HCT116 (cell line): ENCODE results near the gene NFIA. TPM values are rescaled to one million over a fixed set of nuclear protein-coding genes. Genes with fewer than 3 reads are reported as not detected.

Experiments used
- ATAC-seq: fragments of 200-7000 bp; cut with Tn5 transposase; 2 replicates; pipeline ENCODE4 v1.9.1; 2020; ENCODE audit warnings: mild to moderate bottlenecking, moderate library complexity
- BruUV-seq: library from RNA; stranded (reverse); fragments of 400-500 nt; replicated peaks from 2 replicates; lab custom pipeline; 2021; lab: Mats Ljungman, UMichigan
- CTCF ChIA-PET: fragments of 300-600 bp; sonication (Branson Sonifier 250); formaldehyde crosslinking; loops from one replicate; lab custom pipeline; 2021; ENCODE audit warnings: antibody characterized with exemption; lab: Charles Lee
- POLR2A ChIA-PET: fragments of 300-600, 350-600 bp; sonication (Branson Sonifier 250); formaldehyde crosslinking; loops from one replicate; lab custom pipeline; 2021; ENCODE audit warnings: antibody characterized with exemption; lab: Charles Lee
- RAD21 ChIA-PET, 2 experiments: fragments of 300-600 bp; sonication (Branson Sonifier 250); formaldehyde crosslinking; loops; one replicate each; lab custom pipeline; 2023; ENCODE audit warnings: low total read pairs in 2 of 2; ENCODE audit not compliant: uncharacterized antibody in 2 of 2, unreplicated experiment in 2 of 2, low non-redundant PET in 1 of 2; lab: Charles Lee
- DNase-seq: peaks from one replicate; pipeline ENCODE4 v3.0.0-alpha.2; 2010; ENCODE audit warnings: low read depth, low spot score
- H2AFZ ChIP-seq: fragments of 200-600 bp; shearing (Covaris generic), sonication (generic); 2 replicates; pipeline ENCODE4 v1.6.1; 2017; ENCODE audit warnings: low read depth, mixed run types, mixed read lengths, antibody characterized with exemption, low read length; ENCODE audit not compliant: poor library complexity, severe bottlenecking
- H3K27ac ChIP-seq: 2 replicates; pipeline ENCODE4 v1.5.1; 2012; ENCODE audit warnings: low read depth, low read length
- H3K27me3 ChIP-seq: fragments of 200-600 bp; sonication (generic); 2 replicates; pipeline ENCODE4 v1.6.1; 2016; ENCODE audit warnings: mixed run types, low read length, mixed read lengths; ENCODE audit not compliant: insufficient read depth
- H3K36me3 ChIP-seq, 2 experiments: fragments of 200-500 bp in 1 of 2; fragments of 200-600 bp in 1 of 2; sonication (Bioruptor generic) in 1 of 2; sonication (generic) in 1 of 2; 2 replicates each; pipeline versions ENCODE4 v1.5.1 to v1.6.1; 2014 to 2016; ENCODE audit warnings: low read length in 2 of 2, inconsistent platforms in 1 of 2, mixed read lengths in 1 of 2, mixed run types in 1 of 2; ENCODE audit not compliant: insufficient read depth in 2 of 2, control insufficient read depth in 1 of 2
- H3K4me1 ChIP-seq, 2 experiments: fragments of 200-600 bp in 1 of 2; sonication (generic) in 1 of 2; 2 replicates each; pipeline versions ENCODE4 v1.5.1 to v1.6.1; 2012 to 2017; ENCODE audit warnings: low read length in 2 of 2, inconsistent platforms in 1 of 2, mild to moderate bottlenecking in 1 of 2, mixed read lengths in 1 of 2, mixed run types in 1 of 2, moderate library complexity in 1 of 2; ENCODE audit not compliant: insufficient read depth in 2 of 2, control insufficient read depth in 1 of 2
- H3K4me2 ChIP-seq: fragments of 200-600 bp; sonication (generic); 2 replicates; pipeline ENCODE4 v1.6.1; 2017; ENCODE audit warnings: mixed run types, low read length, mixed read lengths
- H3K4me3 ChIP-seq, 2 experiments: fragments of 200-600 bp in 1 of 2; sonication (generic) in 1 of 2; replicated peaks in 1 of 2; 2 replicates each; pipeline ENCODE4 v1.5.1; 2011 to 2016; ENCODE audit warnings: low read length in 2 of 2, control low read depth in 1 of 2, low read depth in 1 of 2, mild to moderate bottlenecking in 1 of 2, mixed read lengths in 1 of 2, mixed run types in 1 of 2
- H3K79me2 ChIP-seq: fragments of 200-600 bp; sonication (generic); 2 replicates; pipeline ENCODE4 v1.6.1; 2017; ENCODE audit warnings: mild to moderate bottlenecking, mixed run types, low read length, moderate library complexity, mixed read lengths; ENCODE audit not compliant: insufficient read depth
- H3K9ac ChIP-seq: fragments of 200-600 bp; sonication (generic); 2 replicates; pipeline ENCODE4 v1.6.1; 2016; ENCODE audit warnings: low read length, mixed read lengths
- H3K9me2 ChIP-seq: fragments of 200-600 bp; sonication (generic), shearing (Covaris generic); 2 replicates; pipeline ENCODE4 v1.6.1; 2017; ENCODE audit warnings: mixed run types, mild to moderate bottlenecking, moderate library complexity; ENCODE audit not compliant: insufficient read depth
- H3K9me3 ChIP-seq, 2 experiments: fragments of 200-500 bp in 1 of 2; fragments of 200-600 bp in 1 of 2; sonication (Bioruptor generic) in 1 of 2; sonication (generic) in 1 of 2; 2 replicates each; pipeline ENCODE4 v1.6.1; 2014 to 2017; ENCODE audit warnings: low read length in 2 of 2, mixed read lengths in 2 of 2, inconsistent platforms in 1 of 2, low read depth in 1 of 2, mild to moderate bottlenecking in 1 of 2, mixed run types in 1 of 2, moderate library complexity in 1 of 2; ENCODE audit not compliant: control insufficient read depth in 1 of 2, insufficient read depth in 1 of 2
- H4K20me1 ChIP-seq: fragments of 200-600 bp; sonication (generic), shearing (Covaris generic); 2 replicates; pipeline ENCODE4 v1.6.1; 2017; ENCODE audit warnings: mixed run types, mild to moderate bottlenecking, moderate library complexity; ENCODE audit not compliant: insufficient read depth
- ATF3 ChIP-seq: IDR thresholded peaks from 2 replicates; pipeline ENCODE4 v1.6.1; 2012
- CBX3 ChIP-seq: IDR thresholded peaks from 2 replicates; pipeline ENCODE4 v1.6.1; 2012; ENCODE audit warnings: low read depth
- CEBPB ChIP-seq: IDR thresholded peaks from 2 replicates; pipeline ENCODE4 v1.6.1; 2012; ENCODE audit warnings: low read depth
- CTCF ChIP-seq, 3 experiments: fragments of 200-600 bp in 1 of 3; sonication (generic) in 1 of 3; IDR thresholded peaks in 2 of 3; conservative IDR thresholded peaks in 1 of 3; 2 replicates each; pipeline ENCODE4 v1.5.1; 2012 to 2017; ENCODE audit warnings: low read depth in 2 of 3, low read length in 2 of 3, antibody characterized with exemption in 1 of 3, borderline replicate concordance in 1 of 3, control low read depth in 1 of 3, mild to moderate bottlenecking in 1 of 3, mixed read lengths in 1 of 3, mixed run types in 1 of 3, moderate library complexity in 1 of 3; ENCODE audit not compliant: insufficient read depth in 1 of 3
- EGR1 ChIP-seq: IDR thresholded peaks from 2 replicates; pipeline ENCODE4 v1.6.1; 2012; ENCODE audit warnings: low read depth
- ELF1 ChIP-seq: IDR thresholded peaks from 2 replicates; pipeline ENCODE4 v1.6.1; 2012; ENCODE audit warnings: low read depth, borderline replicate concordance
- EZH2 ChIP-seq: fragments of 200-600 bp; sonication (generic); IDR thresholded peaks from 2 replicates; pipeline ENCODE4 v1.6.1; 2017; ENCODE audit warnings: antibody characterized with exemption, mixed run types
- EZH2phosphoT487 ChIP-seq: fragments of 200-600 bp; IDR thresholded peaks from 2 replicates; pipeline ENCODE4 v1.6.1; 2018; ENCODE audit warnings: antibody characterized with exemption, borderline replicate concordance
- FOSL1 ChIP-seq: IDR thresholded peaks from 2 replicates; pipeline ENCODE4 v1.6.1; 2012; ENCODE audit warnings: low read depth
- JUND ChIP-seq: IDR thresholded peaks from 2 replicates; pipeline ENCODE4 v1.6.1; 2012
- POLR2A ChIP-seq: IDR thresholded peaks from 2 replicates; pipeline ENCODE4 v1.7.0; 2011; ENCODE audit warnings: borderline replicate concordance; ENCODE audit not compliant: insufficient read depth, insufficient read length; ENCODE audit errors: extremely low read depth
- POLR2AphosphoS5 ChIP-seq: IDR thresholded peaks from 2 replicates; pipeline ENCODE4 v1.6.1; 2011; ENCODE audit warnings: mild to moderate bottlenecking, low read depth, low read length, moderate library complexity
- RAD21 ChIP-seq: IDR thresholded peaks from 2 replicates; pipeline ENCODE4 v1.6.1; 2012; ENCODE audit warnings: low read depth, mild to moderate bottlenecking
- SRF ChIP-seq: IDR thresholded peaks from 2 replicates; pipeline ENCODE4 v1.6.1; 2012; ENCODE audit warnings: low read depth
- TCF7L2 ChIP-seq: IDR thresholded peaks from 2 replicates; pipeline ENCODE4 v1.7.0; 2011; ENCODE audit warnings: borderline replicate concordance, inconsistent platforms; ENCODE audit not compliant: insufficient read depth, insufficient read length; ENCODE audit errors: extremely low read depth
- YY1 ChIP-seq: IDR thresholded peaks from 2 replicates; pipeline ENCODE4 v1.6.1; 2011; ENCODE audit warnings: low read length, low read depth, moderate library complexity, mild to moderate bottlenecking; ENCODE audit not compliant: insufficient replicate concordance; ENCODE audit errors: extremely low read depth
- ZBTB33 ChIP-seq: IDR thresholded peaks from 2 replicates; pipeline ENCODE4 v1.6.1; 2011; ENCODE audit warnings: mild to moderate bottlenecking, low read length, moderate library complexity; ENCODE audit not compliant: insufficient replicate concordance; ENCODE audit errors: extremely low read depth
- ZNF274 ChIP-seq: fragments of 200-500 bp; sonication (Bioruptor generic); IDR thresholded peaks from 2 replicates; pipeline ENCODE4 v1.6.1; 2014; ENCODE audit warnings: mild to moderate bottlenecking, low read depth, low read length, inconsistent platforms
- intact Hi-C: fragments of 100-400 bp; cut with micrococcal nuclease; formaldehyde crosslinking; loops from 2 replicates; pipeline ENCODE4 v1.10.0; 2022
- total RNA-seq: library from RNA; stranded (reverse); gene quantifications from one replicate; pipeline ENCODE4 v1.2.1, GENCODE V29; 2021; ENCODE audit not compliant: unreplicated experiment

Gene NFIA
- total RNA-seq, 1 experiment from 2014 or later, result 17.2 TPM

GRCh38 chr1:61186753-61187152 is 104.4 kb downstream of the NFIA start:
- H3K9ac ChIP-seq, result no peak overlapping the region
- no peaks in the 10 kb centered on the region for H3K36me3 ChIP-seq
- H3K9me2 ChIP-seq, result no peaks in the 10 kb centered on the region
- no peak overlapping the region for H2AFZ ChIP-seq
- H4K20me1 ChIP-seq, result no peaks in the 10 kb centered on the region
- DNase-seq (no peak), ATAC-seq (no peak)
- TF ChIP-seq CEBPB, result no peak
- no peak for TF ChIP-seq SRF
- TF ChIP-seq RAD21, result no peak
- no peak for TF ChIP-seq CBX3
- TF ChIP-seq EZH2phosphoT487, result no peak
- no peak for TF ChIP-seq POLR2A
- TF ChIP-seq CTCF (IDR thresholded peaks at IDR 0.05 in 2 of 3, conservative IDR thresholded peaks at IDR 0.05 in 1 of 3; ENCODE audit: borderline replicate concordance in 1 of 3, insufficient read depth in 1 of 3, low read depth in 2 of 3, low read length in 2 of 3), result no peak
- no peak for TF ChIP-seq ELF1
- no peak for TF ChIP-seq ZBTB33
- TF ChIP-seq EGR1, result no peak
- no peak for TF ChIP-seq TCF7L2
- no peak for TF ChIP-seq ATF3
- no peak for TF ChIP-seq FOSL1
- no peak for TF ChIP-seq JUND
- TF ChIP-seq EZH2, result no peak
- TF ChIP-seq POLR2AphosphoS5, result no peak
- TF ChIP-seq YY1, result no peak
- TF ChIP-seq ZNF274, result no peak
- H3K27ac ChIP-seq, result no peak overlapping the region
- RAD21 ChIA-PET, result no interaction called here
- CTCF ChIA-PET, result no interaction called here
- intact Hi-C loops, result no loop called here
- H3K4me1 ChIP-seq, result no peaks in the 10 kb centered on the region
- no TSS peak for BruUV-seq
- H3K27me3 ChIP-seq, result no peaks in the 10 kb centered on the region
- POLR2A ChIA-PET, result no interaction called here
- H3K4me3 ChIP-seq, result no peak overlapping the region
- no peaks in the 10 kb centered on the region for H3K79me2 ChIP-seq
- no peak overlapping the region for H3K4me2 ChIP-seq
- no peaks in the 10 kb centered on the region for H3K9me3 ChIP-seq
